ENCODE results near the gene COG5.
"Not testable (repeated sequence)": the region's sequence is repeated elsewhere in the genome, so short reads cannot be mapped to it uniquely, and the experiment has no call there.

COG5 gene

DNA sequence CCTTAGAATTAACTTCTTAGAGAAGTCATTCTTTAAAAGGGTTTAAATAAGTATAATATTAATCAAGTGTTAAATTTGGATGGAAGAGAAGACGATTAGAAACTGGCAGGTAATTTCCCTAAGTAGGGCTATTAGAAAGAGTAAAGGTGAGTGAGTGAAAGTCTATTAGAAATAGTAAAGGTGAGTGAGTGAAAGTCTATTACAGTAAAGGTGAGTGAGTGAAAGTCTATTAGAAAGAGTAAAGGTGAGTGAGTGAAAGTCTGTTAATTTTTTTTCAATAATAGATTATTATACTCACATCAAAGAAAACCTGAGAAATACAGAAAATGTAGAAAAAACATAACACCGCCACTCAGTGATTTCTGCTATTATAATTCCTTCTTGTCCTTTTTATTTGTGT lies 405.7 kb downstream of the COG5 start:
- ChIA-PET POLR2A (no interaction called here), CTCF (no interaction called here)
- TF ChIP-seq BHLHE40 (IDR thresholded peaks at IDR 0.05; ENCODE audit: borderline replicate concordance) (no peak), SUZ12 (IDR thresholded peaks at IDR 0.05) (no peak), ELF4 (IDR thresholded peaks at IDR 0.05) (no peak), TARDBP (IDR thresholded peaks at IDR 0.05) (no peak), CTBP1 (IDR thresholded peaks at IDR 0.05; ENCODE audit: borderline replicate concordance) (no peak), PKNOX1 (IDR thresholded peaks at IDR 0.05) (no peak), FOXK2 (IDR thresholded peaks at IDR 0.05) (no peak), LEF1 (IDR thresholded peaks at IDR 0.05; ENCODE audit: borderline replicate concordance) (no peak), HDGF (IDR thresholded peaks at IDR 0.05; ENCODE audit: borderline replicate concordance) (no peak)
- no peak for DNase-seq (ENCODE audit: extremely low spot score)

- ChIA-PET CTCF (no interaction called here), POLR2A (no interaction called here)
- DNase-seq (ENCODE audit: extremely low spot score), result no peak
- TF ChIP-seq NFRKB (IDR thresholded peaks at IDR 0.05) (no peak), ZNF384 (IDR thresholded peaks at IDR 0.05) (no peak)
These were observed 406.6 kb downstream of the COG5 start for GRCh38 chr7:107157091-107157490.

GRCh38 chr7:107155726-107156125 lies 408.0 kb downstream of the COG5 start:
- DNase-seq (ENCODE audit: extremely low spot score); POLR2A ChIA-PET; CTCF ChIA-PET: not testable (repeated sequence)

DNA sequence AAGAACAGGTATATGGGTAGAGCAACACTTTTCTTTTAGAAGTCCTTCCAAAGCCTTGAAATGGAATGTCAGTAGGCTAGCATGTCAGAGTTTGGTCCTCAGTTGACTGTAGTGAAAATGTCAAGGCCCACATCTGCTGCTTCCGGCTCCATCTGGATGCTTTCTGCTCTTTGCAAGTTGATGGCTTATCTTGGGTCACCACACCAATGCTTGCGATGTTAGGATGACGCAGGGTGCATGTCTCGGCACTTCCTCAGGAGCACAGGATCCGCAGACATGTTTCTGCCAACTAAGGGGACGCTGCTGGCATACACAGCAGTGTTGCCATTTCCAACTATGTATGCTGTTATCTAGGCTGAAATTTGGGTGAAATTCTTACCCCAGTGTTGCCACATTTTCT lies 408.9 kb downstream of the COG5 start:
- POLR2A ChIA-PET, result no interaction called here
- no peak for DNase-seq (ENCODE audit: extremely low spot score)
- CTCF ChIA-PET, result no interaction called here
- no peak for TF ChIP-seq ARNT (IDR thresholded peaks at IDR 0.05)
- TF ChIP-seq SUZ12 (IDR thresholded peaks at IDR 0.05), result no peak
- TF ChIP-seq ELF4 (IDR thresholded peaks at IDR 0.05), result no peak
- TF ChIP-seq FOXA1 (IDR thresholded peaks at IDR 0.05), result no peak
- TF ChIP-seq TARDBP (IDR thresholded peaks at IDR 0.05), result no peak
- TF ChIP-seq FOXM1 (IDR thresholded peaks at IDR 0.05; ENCODE audit: borderline replicate concordance), result no peak
- no peak for TF ChIP-seq BHLHE40 (IDR thresholded peaks at IDR 0.05; ENCODE audit: borderline replicate concordance)
- TF ChIP-seq ZNF384 (IDR thresholded peaks at IDR 0.05), result no peak
- TF ChIP-seq NFRKB (IDR thresholded peaks at IDR 0.05), result no peak
- TF ChIP-seq L3MBTL2 (conservative IDR thresholded peaks at IDR 0.05), result no peak
- TF ChIP-seq CTBP1 (IDR thresholded peaks at IDR 0.05; ENCODE audit: borderline replicate concordance), result no peak
- no peak for TF ChIP-seq PKNOX1 (IDR thresholded peaks at IDR 0.05)
- TF ChIP-seq LEF1 (IDR thresholded peaks at IDR 0.05; ENCODE audit: borderline replicate concordance), result no peak

DNA sequence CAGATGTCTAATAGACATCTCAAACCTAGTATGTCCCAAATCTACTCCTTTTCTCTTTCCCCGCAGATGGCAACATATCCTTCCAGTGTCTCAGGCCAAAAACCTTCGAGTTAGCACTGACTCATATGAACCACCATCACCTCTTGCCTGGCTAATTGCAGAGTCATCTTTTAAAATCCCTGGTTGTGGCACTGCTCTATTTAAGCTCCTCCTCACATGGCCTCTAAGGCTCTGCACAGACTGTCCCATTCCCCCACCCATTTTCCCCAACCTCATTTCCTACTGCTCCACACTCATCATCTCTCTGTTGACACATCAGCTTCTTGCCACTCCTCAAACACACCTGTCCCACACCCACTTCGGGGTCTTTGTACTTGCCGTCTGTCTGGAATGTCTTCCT lies 411.7 kb downstream of the COG5 start:
- POLR2A ChIA-PET, result no interaction called here
- no peak for DNase-seq (ENCODE audit: extremely low spot score)
- CTCF ChIA-PET, result interaction anchor here (1.2 to 4.9 kb wide), 2 partner anchors 205 to 210 kb away, joined by 3 to 29 read pairs; no protein-coding TSS in a partner anchor
- TF ChIP-seq FOXM1 (IDR thresholded peaks at IDR 0.05; ENCODE audit: borderline replicate concordance) (no peak), PKNOX1 (IDR thresholded peaks at IDR 0.05) (no peak), FOXA1 (IDR thresholded peaks at IDR 0.05) (no peak), NFRKB (IDR thresholded peaks at IDR 0.05) (no peak), L3MBTL2 (conservative IDR thresholded peaks at IDR 0.05) (no peak), HDGF (IDR thresholded peaks at IDR 0.05; ENCODE audit: borderline replicate concordance) (no peak), CTBP1 (IDR thresholded peaks at IDR 0.05; ENCODE audit: borderline replicate concordance) (no peak), FOXK2 (IDR thresholded peaks at IDR 0.05) (no peak), ELF4 (IDR thresholded peaks at IDR 0.05) (no peak), SUZ12 (IDR thresholded peaks at IDR 0.05) (no peak), TARDBP (IDR thresholded peaks at IDR 0.05) (no peak), SP1 (IDR thresholded peaks at IDR 0.05) (no peak), ARNT (IDR thresholded peaks at IDR 0.05) (no peak), LEF1 (IDR thresholded peaks at IDR 0.05; ENCODE audit: borderline replicate concordance) (no peak)

Data from HEK293T (cell line).